Activated T-helper 1 cell treated with anti-CD3 and anti-CD28 coated beads, Interleukin-12 subunit alpha, Interleukin-12 subunit beta, Interleukin-2, Interleukin-4 antibody, amounts not matched to agents 30 ng/mL and 10 ng/mL and 1 ng/mL, durations not matched to agents 14 hours and 24 hours and 36 hours (primary cell): ENCODE data around the gene MROH7. TPM values are rescaled to one million over a fixed set of nuclear protein-coding genes. Genes with fewer than 3 reads are reported as not detected.

Source experiments
- DNase-seq: peaks from one replicate; pipeline ENCODE4 v3.0.0; 2021; ENCODE audit warnings: low spot score
- H3K27ac Mint-ChIP-seq: one replicate; pipeline ENCODE4 v1.8.0; 2021; ENCODE audit warnings: mild to moderate bottlenecking, mixed read lengths
- H3K27me3 Mint-ChIP-seq: one replicate; pipeline ENCODE4 v1.8.0; 2022; ENCODE audit warnings: mild to moderate bottlenecking, moderate library complexity, mixed read lengths; ENCODE audit not compliant: insufficient read depth
- H3K36me3 Mint-ChIP-seq: one replicate; pipeline ENCODE4 v1.8.0; 2021; ENCODE audit warnings: low read depth, mixed read lengths
- H3K4me1 Mint-ChIP-seq: one replicate; pipeline ENCODE4 v1.8.0; 2021; ENCODE audit warnings: low read depth, mixed read lengths
- H3K4me3 Mint-ChIP-seq: one replicate; pipeline ENCODE4 v1.8.0; 2021; ENCODE audit warnings: mild to moderate bottlenecking, moderate library complexity, mixed read lengths
- H3K9me3 Mint-ChIP-seq: one replicate; pipeline ENCODE4 v1.8.0; 2021; ENCODE audit warnings: mixed read lengths
- intact Hi-C: fragments of 100-400 bp; cut with micrococcal nuclease; formaldehyde crosslinking; loops from one replicate; pipeline ENCODE4 v1.15.1; 2024
- total RNA-seq: library from RNA; stranded (reverse); gene quantifications from 2 replicates; pipeline ENCODE4 v1.2.3, GENCODE V29; 2022

Gene MROH7
- total RNA-seq, 1 donor from 2014 or later = not detected

DNA sequence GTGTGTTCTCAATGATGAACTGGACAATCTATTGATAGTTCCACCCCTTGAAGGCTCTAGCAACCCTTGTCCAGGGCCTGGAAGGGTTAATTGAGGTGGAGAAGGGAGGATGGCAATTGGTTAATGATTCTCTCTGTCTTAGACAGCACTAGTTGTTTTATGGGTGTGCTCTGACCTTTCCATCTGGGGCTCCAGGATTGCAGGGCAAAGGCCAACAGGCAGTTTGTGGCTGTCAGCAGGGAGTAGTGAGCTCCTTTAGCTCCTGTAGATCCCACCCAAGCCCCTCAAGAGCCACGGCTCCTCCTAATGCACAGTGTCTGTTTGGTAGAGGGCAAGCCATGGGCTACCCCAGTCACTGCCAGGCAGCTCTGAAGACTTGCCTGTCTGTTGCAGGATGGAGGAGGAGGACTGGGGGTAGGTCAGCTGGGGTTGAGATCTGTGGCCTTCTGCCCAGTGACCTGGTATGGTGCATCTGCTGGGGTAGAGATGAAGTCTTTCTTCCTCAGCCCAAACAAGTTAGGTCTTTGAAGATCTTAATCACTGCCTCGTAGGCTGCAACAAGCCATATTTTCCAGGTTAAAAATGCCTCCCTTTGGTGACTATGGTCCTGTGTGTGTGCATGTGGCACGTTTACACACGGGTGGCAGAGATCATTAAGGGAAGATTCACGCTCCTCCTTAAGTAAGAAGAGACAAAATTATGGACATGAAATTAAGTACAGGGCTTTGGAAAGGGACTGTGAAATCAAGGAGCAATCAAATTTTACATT lies 7.7 kb downstream of the MROH7 start:
- peaks cover 1% of the 10 kb centered on the region for H3K27me3 Mint-ChIP-seq
- intact Hi-C loops = no loop called here

DNA sequence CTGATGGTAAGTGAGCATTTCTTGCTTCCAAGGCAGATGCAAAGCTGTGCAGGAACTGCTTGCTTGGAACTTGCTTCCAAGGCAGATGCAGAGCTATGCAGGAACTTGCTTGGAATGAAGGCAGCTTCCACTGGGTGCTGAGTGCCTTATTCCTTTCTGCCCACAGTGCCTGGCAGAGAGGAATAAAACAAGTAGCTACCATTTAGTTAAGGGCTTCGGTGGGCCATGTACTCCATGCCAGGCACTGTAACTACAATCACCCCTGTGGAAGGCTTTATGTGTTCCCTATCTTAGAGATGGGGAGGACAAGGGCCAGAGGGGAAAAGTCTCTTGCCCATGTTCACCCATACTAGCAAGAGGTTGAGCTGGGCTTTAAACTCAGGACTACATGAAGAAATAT lies 8.3 kb downstream of the MROH7 start:
- no peaks in the 10 kb centered on the region for H3K36me3 Mint-ChIP-seq

More for the DNA sequence above, 7.7 kb downstream of the MROH7 start:
- Mint-ChIP-seq H3K27ac (no peak overlapping the region), H3K4me3 (no peak overlapping the region), H3K36me3 (no peaks in the 10 kb centered on the region), H3K9me3 (no peaks in the 10 kb centered on the region), H3K4me1 (no peaks in the 10 kb centered on the region)
- DNase-seq = no peak

DNA sequence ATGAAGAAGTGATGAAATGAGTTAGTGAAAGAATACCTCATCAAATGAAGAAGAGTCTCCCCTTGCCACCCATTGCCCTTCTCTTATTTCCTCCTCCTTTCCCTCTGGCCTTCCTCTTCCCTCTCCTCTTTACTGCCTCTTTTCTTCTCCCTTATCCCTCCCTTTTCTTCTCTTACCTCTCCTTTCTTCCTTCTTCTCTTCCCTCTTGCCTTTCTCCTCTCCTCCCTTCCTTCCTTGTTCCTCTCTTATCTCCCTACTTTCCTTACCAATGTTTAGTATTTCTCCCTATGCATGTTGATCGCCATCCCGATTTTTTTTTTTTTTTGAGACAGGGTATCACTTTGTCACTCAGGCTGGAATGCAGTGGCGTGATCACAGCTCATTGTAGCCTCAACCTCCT lies 8.8 kb downstream of the MROH7 start:
- DNase-seq = no peak
- Mint-ChIP-seq H3K27me3 (peaks cover 1% of the 10 kb centered on the region), H3K27ac (no peak overlapping the region), H3K4me1 (no peaks in the 10 kb centered on the region), H3K9me3 (no peaks in the 10 kb centered on the region), H3K36me3 (no peaks in the 10 kb centered on the region), H3K4me3 (no peak overlapping the region)
- intact Hi-C loops = no loop called here

More for the DNA sequence above, 8.3 kb downstream of the MROH7 start:
- intact Hi-C loops = no loop called here
- no peak overlapping the region for H3K27ac Mint-ChIP-seq
- no peak overlapping the region for H3K4me3 Mint-ChIP-seq
- DNase-seq = no peak
- no peaks in the 10 kb centered on the region for H3K9me3 Mint-ChIP-seq
- H3K4me1 Mint-ChIP-seq = no peaks in the 10 kb centered on the region
- H3K27me3 Mint-ChIP-seq = peaks cover 1% of the 10 kb centered on the region

DNA sequence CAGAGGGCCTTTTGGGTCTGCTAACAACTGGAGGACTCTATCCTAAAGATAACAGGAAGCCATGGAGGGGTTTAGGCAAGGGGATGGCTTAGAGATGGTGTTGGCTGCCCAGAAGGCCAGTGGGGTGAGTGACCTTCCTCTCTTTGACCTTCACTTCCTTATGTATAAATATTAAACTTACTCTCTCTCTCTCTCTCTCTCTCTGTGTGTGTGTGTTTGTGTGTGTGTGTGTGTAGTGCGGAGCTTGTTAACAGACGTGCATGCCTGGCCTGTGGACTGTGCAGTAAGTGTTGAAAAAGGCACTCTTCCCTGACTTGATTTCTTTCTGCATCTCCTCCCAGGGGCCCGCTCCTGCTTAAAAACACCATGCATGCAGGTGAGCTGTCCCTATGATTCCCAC lies 10.0 kb downstream of the MROH7 start:
- DNase-seq = no peak
- Mint-ChIP-seq H3K36me3 (no peaks in the 10 kb centered on the region), H3K9me3 (no peaks in the 10 kb centered on the region), H3K27me3 (no peaks in the 10 kb centered on the region), H3K4me3 (no peak overlapping the region), H3K4me1 (no peaks in the 10 kb centered on the region), H3K27ac (no peak overlapping the region)
- intact Hi-C loops = no loop called here

DNA sequence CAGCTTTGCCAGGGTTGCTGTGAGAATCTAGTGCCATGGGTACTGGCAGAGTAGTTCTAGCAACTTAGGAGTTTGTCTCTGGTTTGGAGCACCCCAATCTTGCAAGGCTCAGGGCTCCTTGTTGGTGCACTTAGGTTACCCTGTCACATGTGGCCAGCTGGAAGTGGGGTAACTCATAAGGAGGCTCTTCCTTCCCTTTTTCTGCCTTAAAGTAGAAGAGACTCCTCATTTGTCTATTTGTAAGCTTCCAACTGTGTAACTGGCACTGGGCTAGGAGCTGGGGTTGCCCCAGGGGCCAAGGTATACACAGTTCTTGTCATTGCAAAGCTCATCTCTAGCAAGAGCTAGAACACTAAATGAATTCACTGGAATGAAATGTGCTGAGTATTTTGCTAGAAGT lies 10.6 kb downstream of the MROH7 start:
- Mint-ChIP-seq H3K27ac (no peak overlapping the region), H3K4me3 (no peak overlapping the region), H3K27me3 (peaks cover 3% of the 10 kb centered on the region), H3K4me1 (no peaks in the 10 kb centered on the region), H3K9me3 (no peaks in the 10 kb centered on the region), H3K36me3 (no peaks in the 10 kb centered on the region)
- intact Hi-C loops = no loop called here
- no peak for DNase-seq

DNA sequence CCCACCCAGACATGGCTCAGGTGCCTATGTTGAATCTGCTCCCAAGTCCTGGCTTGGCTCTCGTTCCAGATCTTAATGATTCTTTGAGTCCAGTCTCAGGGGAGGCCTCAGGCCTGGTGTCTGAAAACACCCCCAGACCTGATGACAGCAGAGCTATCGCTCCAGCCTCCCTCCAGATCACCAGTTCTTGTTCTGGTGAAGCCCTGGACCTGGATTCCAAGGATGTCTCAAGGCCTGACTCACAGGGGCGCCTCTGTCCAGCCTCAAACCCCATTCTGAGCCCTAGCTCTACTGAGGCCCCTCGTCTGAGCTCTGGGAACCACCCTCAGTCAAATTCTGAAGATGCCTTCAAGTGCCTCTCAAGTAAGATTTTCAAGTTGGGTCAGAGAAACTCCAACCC lies 11.4 kb downstream of the MROH7 start:
- H3K27me3 Mint-ChIP-seq = peaks cover 3% of the 10 kb centered on the region
- no peak for DNase-seq
- no peaks in the 10 kb centered on the region for H3K4me1 Mint-ChIP-seq
- H3K36me3 Mint-ChIP-seq = no peaks in the 10 kb centered on the region
- H3K27ac Mint-ChIP-seq = no peak overlapping the region
- intact Hi-C loops = no loop called here
- H3K9me3 Mint-ChIP-seq = peaks cover 2% of the 10 kb centered on the region
- no peak overlapping the region for H3K4me3 Mint-ChIP-seq

DNA sequence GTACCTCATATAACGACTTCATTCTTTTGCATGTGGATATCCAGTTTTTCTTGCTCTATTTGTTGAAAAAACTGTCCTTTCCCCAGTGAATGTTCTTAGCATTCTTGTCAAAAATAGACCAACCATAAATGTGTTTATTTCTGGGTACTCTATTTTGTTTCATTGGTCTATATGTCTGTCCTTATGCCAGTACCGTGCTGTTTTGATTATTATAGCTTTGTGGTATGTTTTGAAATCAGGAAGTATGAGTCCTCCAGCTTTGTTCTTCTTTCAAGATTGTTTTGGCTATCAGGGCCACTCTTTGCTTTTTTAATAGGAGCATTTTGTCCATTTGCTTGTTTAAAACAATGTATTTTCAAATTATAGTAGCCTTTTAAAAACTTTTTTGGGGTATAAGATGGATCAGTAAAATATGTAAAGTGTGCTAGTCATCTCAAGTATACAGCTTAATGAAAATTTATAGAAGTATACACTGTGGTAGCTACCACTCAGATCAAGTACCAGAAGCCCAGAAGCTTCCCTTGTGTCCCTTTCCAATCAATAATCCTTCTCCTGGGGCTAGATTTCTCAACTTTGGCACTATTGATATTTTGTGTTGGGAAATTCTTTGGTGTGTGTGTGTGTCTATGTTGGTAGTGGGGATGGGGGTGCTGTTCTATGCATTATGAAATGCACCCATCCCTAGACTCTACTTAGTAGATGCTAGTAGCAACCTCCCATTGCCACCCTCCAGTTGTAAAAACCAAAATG lies 16.8 kb downstream of the MROH7 start:
- no peak overlapping the region for H3K4me3 Mint-ChIP-seq
- intact Hi-C loops = no loop called here
- DNase-seq = no peak
- no peaks in the 10 kb centered on the region for H3K36me3 Mint-ChIP-seq
- H3K27me3 Mint-ChIP-seq = peaks cover 4% of the 10 kb centered on the region
- no peaks in the 10 kb centered on the region for H3K4me1 Mint-ChIP-seq
- peaks cover 9% of the 10 kb centered on the region for H3K9me3 Mint-ChIP-seq
- no peak overlapping the region for H3K27ac Mint-ChIP-seq

DNA sequence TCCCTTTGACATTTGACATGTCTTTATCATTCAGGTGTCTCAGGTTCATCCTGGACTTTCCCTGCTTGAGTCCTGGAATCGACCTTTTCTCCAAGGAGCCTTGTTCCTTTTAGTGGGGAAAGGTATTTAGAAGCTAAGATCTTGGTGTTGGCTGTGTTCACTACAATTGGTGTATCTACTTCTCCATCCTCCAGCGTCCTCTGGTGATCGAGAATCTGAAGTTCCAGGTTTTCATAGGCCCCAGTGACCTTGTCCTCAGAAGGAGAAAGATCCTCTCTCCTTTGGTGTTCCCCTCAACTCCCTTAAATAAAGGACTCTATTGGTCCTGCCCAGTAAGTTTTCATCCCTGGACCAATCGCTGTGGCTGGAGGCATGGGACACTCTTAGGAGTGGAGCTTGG lies 22.1 kb downstream of the MROH7 start:
- H3K36me3 Mint-ChIP-seq = no peaks in the 10 kb centered on the region
- H3K4me1 Mint-ChIP-seq = no peaks in the 10 kb centered on the region
- no peak overlapping the region for H3K4me3 Mint-ChIP-seq
- intact Hi-C loops = no loop called here
- peaks cover under 1% of the 10 kb centered on the region for H3K9me3 Mint-ChIP-seq
- H3K27ac Mint-ChIP-seq = no peak overlapping the region
- H3K27me3 Mint-ChIP-seq = peaks cover 5% of the 10 kb centered on the region
- DNase-seq = no peak

DNA sequence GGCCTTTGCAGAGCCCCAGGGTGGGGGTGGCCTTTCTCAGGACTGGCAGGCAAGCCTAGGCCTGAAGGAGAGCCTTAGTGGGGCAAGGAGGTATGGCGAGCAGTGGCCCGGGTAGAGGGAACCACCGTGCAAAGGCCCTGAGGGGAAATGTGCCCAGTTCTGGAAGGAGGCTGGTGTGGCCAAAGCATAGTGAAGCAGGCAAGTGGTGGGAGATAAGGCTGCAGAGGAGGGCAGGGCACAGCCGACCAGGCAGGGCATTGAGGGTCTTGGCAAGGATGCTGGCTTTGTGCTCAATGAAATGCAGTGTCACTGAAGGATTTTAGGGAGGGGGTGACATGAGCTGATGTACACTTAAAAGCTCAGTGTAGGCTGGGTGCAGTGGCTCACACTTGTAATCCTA lies 22.8 kb downstream of the MROH7 start:
- no peaks in the 10 kb centered on the region for H3K36me3 Mint-ChIP-seq
- H3K27ac Mint-ChIP-seq = no peak overlapping the region

DNA sequence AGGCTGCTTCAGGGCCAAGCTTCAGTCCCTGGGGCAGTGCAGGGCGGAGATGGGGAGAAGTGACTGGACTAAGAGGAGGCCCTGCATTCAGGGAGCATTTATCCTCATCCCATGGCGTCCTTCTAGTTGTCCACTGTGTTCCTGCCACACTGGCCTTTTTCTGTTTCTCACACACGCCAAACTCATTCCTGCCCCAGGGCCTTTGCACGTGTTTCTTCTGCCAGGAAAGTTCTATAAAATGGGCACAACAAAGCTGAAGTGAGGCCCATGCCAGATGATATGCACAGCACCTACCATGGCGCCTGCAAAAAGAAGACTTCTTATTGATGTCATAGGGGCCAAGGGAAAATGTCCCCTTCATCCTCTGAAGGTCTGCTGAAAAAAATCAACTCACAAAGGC lies 24.3 kb downstream of the MROH7 start:
- Mint-ChIP-seq H3K27me3 (peaks cover 3% of the 10 kb centered on the region), H3K27ac (no peak overlapping the region)

More for the DNA sequence above, 22.8 kb downstream of the MROH7 start:
- intact Hi-C loops = no loop called here
- peaks cover 5% of the 10 kb centered on the region for H3K27me3 Mint-ChIP-seq
- H3K9me3 Mint-ChIP-seq = no peaks in the 10 kb centered on the region
- DNase-seq = no peak
- H3K4me3 Mint-ChIP-seq = no peak overlapping the region
- H3K4me1 Mint-ChIP-seq = no peaks in the 10 kb centered on the region

DNA sequence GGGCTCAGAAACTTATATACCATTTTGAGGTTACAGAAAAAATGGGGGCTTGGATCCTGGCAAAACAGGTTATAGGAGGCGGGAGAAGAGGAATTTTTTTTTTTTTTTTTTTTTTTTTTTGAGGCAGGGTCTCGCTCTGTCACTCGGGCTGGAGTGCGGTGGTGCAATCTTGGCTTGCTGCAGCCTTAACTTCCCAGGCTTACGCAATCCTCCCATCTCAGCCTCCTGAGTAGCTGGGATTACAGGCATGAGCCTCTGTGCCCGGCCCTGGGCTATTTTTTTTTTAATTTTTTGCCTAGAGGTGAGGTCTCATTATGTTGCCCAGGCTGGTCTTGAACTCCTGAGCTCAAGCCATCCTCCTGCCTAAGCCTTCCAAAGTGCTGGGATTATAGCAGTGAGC lies 24.7 kb downstream of the MROH7 start:
- H3K27ac Mint-ChIP-seq = no peak overlapping the region
- no peaks in the 10 kb centered on the region for H3K36me3 Mint-ChIP-seq
- H3K4me3 Mint-ChIP-seq = no peak overlapping the region
- intact Hi-C loops = no loop called here
- peaks cover 3% of the 10 kb centered on the region for H3K27me3 Mint-ChIP-seq
- no peak for DNase-seq
- H3K4me1 Mint-ChIP-seq = no peaks in the 10 kb centered on the region
- no peaks in the 10 kb centered on the region for H3K9me3 Mint-ChIP-seq

More for the DNA sequence above, 24.3 kb downstream of the MROH7 start:
- Mint-ChIP-seq H3K4me3 (no peak overlapping the region), H3K36me3 (no peaks in the 10 kb centered on the region), H3K4me1 (no peaks in the 10 kb centered on the region), H3K9me3 (no peaks in the 10 kb centered on the region)
- DNase-seq = no peak
- intact Hi-C loops = no loop called here

DNA sequence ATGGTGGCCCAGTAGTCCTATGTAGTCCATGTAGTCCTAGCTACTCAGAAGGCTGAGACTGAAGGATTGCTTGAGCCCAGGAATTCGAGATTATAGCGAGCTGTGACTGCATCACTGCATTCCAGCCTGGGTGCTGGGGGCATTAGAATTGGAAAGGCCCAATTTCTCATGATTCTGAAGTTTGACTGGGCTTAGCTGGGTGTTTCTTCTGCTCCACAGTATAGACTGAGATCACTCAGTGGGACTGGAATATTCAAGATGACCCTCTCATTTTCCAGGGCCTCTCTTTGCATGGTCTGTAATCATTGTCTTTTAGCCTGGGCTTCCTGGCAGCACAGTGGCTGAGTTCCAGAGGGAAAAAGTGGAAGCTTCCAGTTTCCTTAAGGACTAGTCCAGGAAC lies 26.2 kb downstream of the MROH7 start:
- H3K9me3 Mint-ChIP-seq = no peaks in the 10 kb centered on the region
- H3K27me3 Mint-ChIP-seq = peaks cover 3% of the 10 kb centered on the region
- intact Hi-C loops = no loop called here
- no peak overlapping the region for H3K27ac Mint-ChIP-seq
- no peaks in the 10 kb centered on the region for H3K4me1 Mint-ChIP-seq
- H3K36me3 Mint-ChIP-seq = no peaks in the 10 kb centered on the region
- no peak overlapping the region for H3K4me3 Mint-ChIP-seq
- no peak for DNase-seq

DNA sequence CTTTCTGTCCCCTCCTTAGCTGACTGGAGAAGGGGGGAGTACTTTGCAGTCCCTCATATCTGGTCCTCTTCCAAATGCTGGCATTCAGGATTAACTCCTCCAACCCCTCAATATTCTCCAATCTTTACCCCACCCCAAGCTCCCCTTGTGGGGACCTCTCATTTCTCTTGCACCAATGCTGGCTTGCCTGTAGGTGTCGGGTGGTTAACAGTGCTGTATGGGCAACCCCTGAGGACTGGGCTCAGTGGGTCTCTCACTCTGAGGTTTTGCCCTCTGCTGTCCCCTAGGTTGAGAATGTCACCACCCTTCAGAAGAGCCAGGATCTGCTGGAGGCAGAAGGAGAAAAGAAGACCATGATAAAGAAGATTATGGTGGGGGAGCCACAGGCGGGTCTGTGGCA lies 27.0 kb downstream of the MROH7 start:
- Mint-ChIP-seq H3K4me1 (no peaks in the 10 kb centered on the region), H3K27ac (no peak overlapping the region), H3K9me3 (no peaks in the 10 kb centered on the region), H3K27me3 (peaks cover 6% of the 10 kb centered on the region), H3K4me3 (no peak overlapping the region), H3K36me3 (no peaks in the 10 kb centered on the region)
- no peak for DNase-seq
- intact Hi-C loops = no loop called here
